ENCODE results near the gene GRB10. TPM values are rescaled to one million over a fixed set of nuclear protein-coding genes. Genes with fewer than 3 reads are reported as not detected.

Gene GRB10
- total and polyA plus RNA-seq, 4 donors = 11.6 to 68.6 (median 41.0) TPM

DNA sequence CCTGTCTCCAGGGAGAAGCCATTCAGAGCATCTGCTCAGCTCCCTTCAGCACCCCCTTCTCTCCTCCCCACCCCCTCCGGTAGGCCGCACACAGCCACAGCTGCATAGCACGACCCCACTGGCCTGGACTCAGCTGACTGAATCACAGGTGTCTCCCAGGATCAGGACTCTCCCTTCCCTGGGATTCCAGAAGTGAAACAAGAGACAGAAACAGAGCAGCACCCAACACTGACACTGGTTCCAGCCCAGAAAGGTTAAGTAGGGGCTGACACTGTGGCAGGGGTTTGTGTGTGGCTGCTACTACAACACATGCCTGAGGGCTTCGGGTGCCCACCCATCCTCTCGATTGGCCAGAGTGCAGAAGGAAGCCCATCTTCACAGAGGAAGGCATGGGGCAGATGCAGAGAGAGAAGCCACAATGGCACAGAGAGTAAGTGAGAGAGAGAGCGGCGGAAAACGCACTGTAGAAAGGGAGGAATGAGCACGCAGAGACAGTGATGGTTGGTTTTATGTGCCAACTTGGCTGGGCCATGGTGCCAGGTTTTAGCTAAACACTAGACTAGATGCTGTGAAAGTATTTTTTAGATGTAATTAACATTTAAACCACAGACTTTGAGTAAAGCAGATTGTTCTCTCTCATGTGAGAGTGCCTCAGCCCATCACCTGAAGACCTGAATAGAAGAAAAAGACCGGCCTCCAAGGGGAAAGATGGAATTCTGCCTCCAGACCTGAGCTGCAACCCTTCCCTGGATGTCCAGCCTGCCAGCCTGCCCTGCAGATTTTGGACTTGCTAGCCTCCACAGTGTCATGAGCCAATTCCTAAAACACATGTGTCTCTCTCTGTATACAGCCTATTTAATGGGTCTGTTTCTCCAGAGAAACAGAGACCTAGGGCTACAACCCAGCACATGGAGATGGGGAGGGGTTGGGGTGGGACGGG is 107.5 kb downstream of the GRB10 start:
- no peaks in the 10 kb centered on the region for H3K27me3 ChIP-seq (ENCODE audit: control insufficient read depth in 3 of 3, insufficient read depth in 3 of 3, low read length in 2 of 3)
- H3K4me1 ChIP-seq (ENCODE audit: control insufficient read depth in 5 of 5, insufficient read depth in 5 of 5, low read length in 5 of 5) = peaks cover 0 to 12% (median 0%) of the 10 kb centered on the region in 5 donors
- WGBS, 2 donors = 87 to 90% methylated on average over 11 of the region's 11 CpGs
- peaks cover 0 to 16% (median 4%) of the 10 kb centered on the region in 4 donors for H3K36me3 ChIP-seq (ENCODE audit: control insufficient read depth in 4 of 4, insufficient read depth in 4 of 4, low read length in 4 of 4)
- no peaks in the 10 kb centered on the region for H3K9me3 ChIP-seq (ENCODE audit: control insufficient read depth in 4 of 4, insufficient read depth in 3 of 4, low read length in 3 of 4)
- DNase-seq (no peak), ATAC-seq (ENCODE audit: insufficient read depth, low FRiP score) (no peak)
- no peak overlapping the region for H3K9ac ChIP-seq (ENCODE audit: insufficient read depth in 1 of 2, low read length in 2 of 2)
- no peak overlapping the region for H3K4me3 ChIP-seq
- no peak overlapping the region for H3K27ac ChIP-seq (ENCODE audit: low read depth in 1 of 2, low read length in 1 of 2)
- TF ChIP-seq, protein P1, sequence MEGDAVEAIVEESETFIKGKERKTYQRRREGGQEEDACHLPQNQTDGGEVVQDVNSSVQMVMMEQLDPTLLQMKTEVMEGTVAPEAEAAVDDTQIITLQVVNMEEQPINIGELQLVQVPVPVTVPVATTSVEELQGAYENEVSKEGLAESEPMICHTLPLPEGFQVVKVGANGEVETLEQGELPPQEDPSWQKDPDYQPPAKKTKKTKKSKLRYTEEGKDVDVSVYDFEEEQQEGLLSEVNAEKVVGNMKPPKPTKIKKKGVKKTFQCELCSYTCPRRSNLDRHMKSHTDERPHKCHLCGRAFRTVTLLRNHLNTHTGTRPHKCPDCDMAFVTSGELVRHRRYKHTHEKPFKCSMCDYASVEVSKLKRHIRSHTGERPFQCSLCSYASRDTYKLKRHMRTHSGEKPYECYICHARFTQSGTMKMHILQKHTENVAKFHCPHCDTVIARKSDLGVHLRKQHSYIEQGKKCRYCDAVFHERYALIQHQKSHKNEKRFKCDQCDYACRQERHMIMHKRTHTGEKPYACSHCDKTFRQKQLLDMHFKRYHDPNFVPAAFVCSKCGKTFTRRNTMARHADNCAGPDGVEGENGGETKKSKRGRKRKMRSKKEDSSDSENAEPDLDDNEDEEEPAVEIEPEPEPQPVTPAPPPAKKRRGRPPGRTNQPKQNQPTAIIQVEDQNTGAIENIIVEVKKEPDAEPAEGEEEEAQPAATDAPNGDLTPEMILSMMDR (IDR thresholded peaks at IDR 0.05; ENCODE audit: control extremely low read depth, extremely low read depth) = no peak

DNA sequence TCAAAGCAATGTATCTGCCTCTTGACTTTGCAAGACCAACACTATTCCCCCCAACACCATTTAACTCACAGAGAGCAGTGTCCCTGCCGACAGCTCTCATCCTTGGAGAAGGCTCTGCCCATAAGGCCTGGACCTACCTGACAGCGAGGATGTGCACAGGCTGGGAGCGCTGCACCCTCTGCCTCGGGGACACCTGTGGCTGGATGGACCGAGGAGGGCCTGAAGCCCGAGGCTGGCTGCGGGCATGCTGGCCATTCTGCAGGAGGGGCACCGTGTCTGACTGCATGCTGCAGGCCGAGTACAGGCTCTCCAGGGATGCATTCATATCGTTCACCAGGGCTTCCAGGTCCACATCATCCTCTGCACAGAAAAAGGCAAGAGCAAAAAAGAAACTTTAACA is 108.4 kb downstream of the GRB10 start:
- Histone ChIP-seq H3K27ac (ENCODE audit: low read depth in 1 of 2, low read length in 1 of 2) (no peak overlapping the region), H3K36me3 (ENCODE audit: control insufficient read depth in 4 of 4, insufficient read depth in 4 of 4, low read length in 4 of 4) (peaks cover 0 to 20% (median 9%) of the 10 kb centered on the region in 4 donors), H3K9ac (ENCODE audit: insufficient read depth in 1 of 2, low read length in 2 of 2) (no peak overlapping the region), H3K9me3 (ENCODE audit: control insufficient read depth in 4 of 4, insufficient read depth in 3 of 4, low read length in 3 of 4) (peaks cover 0 to 2% (median 0%) of the 10 kb centered on the region in 4 donors), H3K4me3 (no peak overlapping the region), H3K4me1 (ENCODE audit: control insufficient read depth in 5 of 5, insufficient read depth in 5 of 5, low read length in 5 of 5) (peaks cover 0 to 12% (median 0%) of the 10 kb centered on the region in 5 donors), H3K27me3 (ENCODE audit: control insufficient read depth in 3 of 3, insufficient read depth in 3 of 3, low read length in 2 of 3) (no peaks in the 10 kb centered on the region)
- DNase-seq (no peak), ATAC-seq (ENCODE audit: insufficient read depth, low FRiP score) (no peak)
- TF ChIP-seq, protein P1 (IDR thresholded peaks at IDR 0.05; ENCODE audit: control extremely low read depth, extremely low read depth) = no peak
- 87 to 88% methylated on average over 10 of the region's 10 CpGs for WGBS, 2 donors

DNA sequence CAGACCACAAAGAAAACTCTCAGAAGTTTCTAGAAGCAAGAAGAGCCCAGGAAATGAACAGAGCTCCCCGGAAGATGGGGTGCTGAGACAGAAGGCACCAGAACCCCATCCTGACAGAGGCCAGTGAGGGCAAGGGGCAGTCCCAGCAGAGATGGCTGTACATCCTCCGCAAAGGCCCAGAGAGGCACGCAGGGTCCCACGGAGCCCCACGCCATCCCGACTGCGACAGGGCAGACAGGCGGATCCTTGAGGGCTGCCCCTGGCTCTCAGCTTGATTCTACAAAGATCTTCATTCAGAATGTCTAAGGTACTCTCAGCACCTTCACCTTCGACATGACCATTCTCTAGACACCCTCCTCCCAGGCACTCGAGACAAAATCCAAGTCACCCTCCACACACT is 109.6 kb downstream of the GRB10 start:
- no peak overlapping the region for H3K9ac ChIP-seq (ENCODE audit: insufficient read depth in 1 of 2, low read length in 2 of 2)
- DNase-seq (no peak), ATAC-seq (ENCODE audit: insufficient read depth, low FRiP score) (no peak)
- H3K27me3 ChIP-seq (ENCODE audit: control insufficient read depth in 3 of 3, insufficient read depth in 3 of 3, low read length in 2 of 3) = no peaks in the 10 kb centered on the region
- H3K36me3 ChIP-seq (ENCODE audit: control insufficient read depth in 4 of 4, insufficient read depth in 4 of 4, low read length in 4 of 4) = peaks cover 0 to 20% (median 9%) of the 10 kb centered on the region in 4 donors
- WGBS, 2 donors = 93 to 98% methylated on average over 10 of the region's 10 CpGs
- H3K4me1 ChIP-seq (ENCODE audit: control insufficient read depth in 5 of 5, insufficient read depth in 5 of 5, low read length in 5 of 5) = peaks cover 0 to 14% (median 9%) of the 10 kb centered on the region in 5 donors
- H3K27ac ChIP-seq (ENCODE audit: low read depth in 1 of 2, low read length in 1 of 2) = no peak overlapping the region
- TF ChIP-seq, protein P1 (IDR thresholded peaks at IDR 0.05; ENCODE audit: control extremely low read depth, extremely low read depth) = no peak
- H3K4me3 ChIP-seq = no peak overlapping the region
- peaks cover 0 to 2% (median 0%) of the 10 kb centered on the region in 4 donors for H3K9me3 ChIP-seq (ENCODE audit: control insufficient read depth in 4 of 4, insufficient read depth in 3 of 4, low read length in 3 of 4)

Data from lung (tissue), 12 donors.